CMK (cell line): ENCODE results near the gene SEC61G.

Experiments
- DNase-seq: peaks from one replicate; pipeline ENCODE4 v3.0.0-alpha.2; 2010; ENCODE audit warnings: low read depth

Gene SEC61G

DNA sequence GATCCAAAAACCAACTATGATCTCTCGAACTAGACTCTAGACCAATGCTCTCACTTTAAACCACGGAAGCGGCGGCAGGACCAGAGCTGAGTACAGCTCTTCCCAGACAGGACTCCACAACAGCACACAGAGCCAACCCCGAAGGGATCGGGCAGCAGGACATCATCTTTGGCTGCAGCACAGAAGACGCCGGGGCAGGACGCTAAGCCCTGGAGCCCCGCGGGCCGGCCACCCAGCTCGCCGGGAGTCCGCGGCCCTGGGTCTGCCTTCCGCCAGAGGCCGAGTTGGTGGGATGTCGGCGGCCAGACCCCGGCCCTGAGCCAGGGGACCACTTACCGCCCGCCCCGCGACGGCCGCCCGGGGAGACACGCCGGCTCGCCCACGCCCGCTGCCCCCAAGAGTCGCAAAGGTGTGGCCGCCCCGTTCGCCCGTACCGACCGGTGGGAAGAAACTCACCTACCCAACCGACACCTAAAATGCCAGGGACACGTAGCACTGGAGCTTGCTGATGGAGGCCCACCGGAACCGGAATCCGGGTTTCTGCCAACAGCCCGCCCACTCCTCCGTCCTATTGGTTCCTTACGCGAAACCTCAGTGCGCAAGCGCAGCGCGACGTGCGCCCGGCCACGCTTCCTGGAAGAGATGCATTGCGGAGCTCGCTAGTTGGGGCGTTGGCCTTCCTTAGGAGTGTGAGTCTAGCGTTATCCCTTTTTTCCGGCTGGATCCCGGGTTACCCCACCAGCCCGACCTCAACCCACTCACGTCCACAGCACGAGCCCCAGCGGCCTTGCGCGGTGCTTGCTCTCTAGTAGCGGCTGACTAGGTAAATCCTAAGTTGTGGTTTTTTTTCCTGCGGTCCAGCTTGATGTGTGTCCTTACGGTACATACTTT, at the start of gene SEC61G:
Gene SEC61G (minus strand): TSS at position 510 of the 891 bp plus-strand sequence. CDS start 1,623 bp downstream, outside the sequence.
- peak; percentile 83 for DNase-seq

GRCh38 chr7:54802841-54803240, 43.8 kb upstream of the SEC61G start:
- DNase-seq: no peak

DNA sequence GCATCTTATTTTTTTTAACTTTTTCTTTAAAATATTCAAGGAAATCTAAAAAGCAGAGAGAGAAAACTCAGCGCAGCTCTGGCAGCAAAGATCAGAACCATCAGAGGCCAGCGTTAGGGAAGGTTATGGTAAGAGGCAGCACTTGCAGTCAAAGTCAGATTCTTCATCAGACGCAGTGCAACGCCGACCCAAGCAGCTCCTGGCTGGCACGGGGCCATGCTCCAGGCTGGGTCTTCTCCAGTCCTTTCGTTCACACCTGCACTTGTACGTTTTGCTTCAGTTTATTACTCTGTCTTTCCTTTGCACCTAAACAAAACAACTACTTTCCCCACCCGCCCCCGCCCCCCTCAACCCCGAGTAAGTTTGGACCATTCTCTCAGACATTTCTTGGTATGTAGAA, 43.1 kb upstream of the SEC61G start:
- DNase-seq: no peak

DNA sequence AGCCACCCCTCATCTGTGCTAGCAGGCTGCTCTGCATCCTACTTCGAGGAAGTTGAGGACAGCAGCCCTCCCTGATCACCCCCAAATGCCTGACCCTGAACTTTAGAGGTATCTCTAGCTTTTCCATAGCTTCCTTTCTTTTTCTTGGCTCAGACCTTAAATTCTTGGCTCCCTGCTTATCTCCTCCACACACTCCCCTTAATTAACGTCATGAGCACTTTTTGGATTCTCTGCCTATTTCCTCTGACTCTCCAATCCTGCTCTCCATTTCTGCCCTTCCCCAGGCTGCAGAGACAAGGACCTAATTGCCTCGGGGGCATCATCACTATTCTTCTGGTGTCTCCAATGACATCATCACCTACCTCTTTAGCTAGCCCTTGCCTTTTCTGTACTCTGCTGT, 40.8 kb upstream of the SEC61G start:
- DNase-seq: no peak

- no peak for DNase-seq
Measured at GRCh38 chr7:54798530-54798929, 39.5 kb upstream of the SEC61G start.

DNA sequence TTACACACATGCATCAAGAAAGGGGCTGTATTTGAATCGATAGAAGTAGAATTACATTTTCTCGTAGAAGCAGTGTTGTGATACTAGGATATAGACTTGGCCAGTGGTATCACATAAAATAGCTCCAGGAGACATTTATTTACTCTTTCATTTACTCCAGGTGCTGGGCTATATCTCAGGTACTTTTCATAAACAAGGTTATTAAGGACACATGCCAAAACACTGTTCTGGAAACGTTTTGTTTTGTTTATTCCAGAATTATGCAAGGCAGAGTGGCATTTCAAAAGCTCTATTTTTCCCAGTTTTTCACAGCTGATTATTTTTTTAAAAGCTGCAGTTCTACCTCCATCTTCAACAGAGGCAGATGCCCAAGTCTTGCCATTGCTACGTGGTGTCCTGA, 37.8 kb upstream of the SEC61G start:
- no peak for DNase-seq

DNA sequence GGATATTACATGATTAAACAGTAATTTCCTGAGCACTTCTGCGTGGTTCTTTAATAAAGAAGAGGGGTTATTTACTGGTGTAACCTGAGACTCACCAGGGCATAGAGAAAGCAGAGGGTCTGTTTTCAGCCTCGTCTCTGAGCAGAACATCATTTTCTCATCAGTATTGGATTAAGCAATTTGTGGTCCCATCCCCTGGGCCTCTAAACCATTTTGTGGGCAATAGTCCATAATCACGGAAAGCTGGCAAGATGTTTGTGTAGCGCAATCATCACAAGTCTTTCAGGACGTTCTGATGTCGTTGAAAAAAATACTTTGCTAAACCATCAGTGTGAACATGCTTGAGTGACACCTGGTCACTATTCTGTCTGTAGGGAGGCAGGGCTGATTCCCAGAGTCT, 37.1 kb upstream of the SEC61G start:
- DNase-seq: no peak

- DNase-seq: no peak
Measured at GRCh38 chr7:54792383-54792782, 33.4 kb upstream of the SEC61G start.

DNA sequence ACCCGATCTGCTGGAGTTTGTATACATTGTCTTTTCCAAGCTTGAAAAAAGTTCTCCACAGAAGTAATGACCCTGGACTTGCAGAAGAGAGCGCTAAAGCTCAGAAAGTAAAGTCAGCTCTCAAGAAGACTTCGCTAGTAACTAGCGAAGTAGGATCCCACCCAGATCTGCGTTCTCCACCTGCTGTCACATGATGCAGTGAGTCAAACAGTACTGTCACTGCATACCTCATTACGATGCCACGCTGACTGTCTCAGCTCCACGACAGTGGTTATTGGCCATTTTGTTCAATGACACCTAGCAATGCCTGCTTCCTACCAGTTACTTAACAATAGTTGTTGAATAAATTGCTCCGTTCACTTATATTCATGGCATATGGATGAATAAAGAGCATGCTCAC, 29.7 kb upstream of the SEC61G start:
- DNase-seq: no peak

- no peak for DNase-seq
Measured at GRCh38 chr7:54785261-54785660, 26.2 kb upstream of the SEC61G start.

DNA sequence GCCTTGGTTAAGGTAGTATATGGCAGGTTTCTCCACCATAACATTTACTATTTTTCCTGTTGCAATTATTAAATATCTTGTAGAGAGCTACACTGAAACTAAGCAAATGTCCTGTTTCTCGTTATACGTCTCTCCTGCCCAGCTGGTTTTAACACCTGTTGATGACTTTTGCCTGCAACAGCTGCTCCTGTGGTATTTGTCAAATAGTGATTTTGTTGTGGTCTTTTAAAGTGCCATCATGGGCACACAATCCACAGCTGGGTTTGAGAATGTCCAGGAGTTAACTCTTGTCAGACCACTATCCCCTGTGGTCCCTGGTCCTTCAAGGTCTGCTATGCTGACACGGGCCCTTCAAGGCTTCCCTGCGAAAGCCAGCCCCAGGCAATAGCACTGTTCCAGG, 24.9 kb upstream of the SEC61G start:
- DNase-seq: no peak

- no peak for DNase-seq
Measured at GRCh38 chr7:54782829-54783228, 23.8 kb upstream of the SEC61G start.

GRCh38 chr7:54782314-54782713, 23.3 kb upstream of the SEC61G start:
- no peak for DNase-seq

DNA sequence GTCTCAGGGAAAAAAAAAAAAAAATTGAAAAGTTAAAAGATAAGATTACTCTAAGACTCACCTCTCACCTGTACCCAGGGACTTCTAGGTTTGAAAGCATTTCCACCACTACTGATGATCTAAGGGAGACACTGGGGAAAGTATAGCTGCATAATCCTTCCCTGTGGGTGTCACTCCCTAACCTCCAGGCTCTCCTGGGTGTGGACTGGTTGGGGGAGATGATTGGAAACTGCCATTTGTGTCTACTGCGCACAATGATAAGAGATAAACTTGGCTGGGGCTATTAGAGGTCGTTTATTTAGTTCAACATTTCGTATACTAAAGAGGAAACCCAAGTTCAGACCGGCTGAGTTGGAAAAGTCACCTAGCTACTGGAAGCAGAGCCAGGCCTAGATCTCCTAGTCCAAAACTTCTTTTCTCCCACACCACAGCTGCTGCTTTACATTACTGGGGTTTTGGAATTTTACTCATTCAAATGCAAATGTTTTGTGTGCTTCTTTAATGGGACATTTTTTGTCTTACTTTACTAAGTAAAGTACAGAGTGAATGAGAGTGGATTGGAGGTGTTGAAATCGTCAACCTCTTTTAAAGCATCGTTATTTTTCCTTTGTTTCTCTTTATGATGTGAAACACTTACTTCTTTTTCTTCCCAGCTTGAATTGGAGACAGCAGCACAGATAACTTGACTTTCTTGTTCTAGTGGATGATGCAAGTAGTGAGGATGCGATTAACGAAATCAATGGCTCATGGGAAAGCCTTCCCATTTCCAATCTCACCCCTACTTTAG, 22.3 kb upstream of the SEC61G start:
- DNase-seq: no peak

GRCh38 chr7:54780490-54780889, 21.5 kb upstream of the SEC61G start:
- no peak for DNase-seq

GRCh38 chr7:54778696-54779540, 19.9 kb upstream of the SEC61G start:
- DNase-seq: no peak

- DNase-seq: no peak
Measured at GRCh38 chr7:54778166-54778565, 19.2 kb upstream of the SEC61G start.

DNA sequence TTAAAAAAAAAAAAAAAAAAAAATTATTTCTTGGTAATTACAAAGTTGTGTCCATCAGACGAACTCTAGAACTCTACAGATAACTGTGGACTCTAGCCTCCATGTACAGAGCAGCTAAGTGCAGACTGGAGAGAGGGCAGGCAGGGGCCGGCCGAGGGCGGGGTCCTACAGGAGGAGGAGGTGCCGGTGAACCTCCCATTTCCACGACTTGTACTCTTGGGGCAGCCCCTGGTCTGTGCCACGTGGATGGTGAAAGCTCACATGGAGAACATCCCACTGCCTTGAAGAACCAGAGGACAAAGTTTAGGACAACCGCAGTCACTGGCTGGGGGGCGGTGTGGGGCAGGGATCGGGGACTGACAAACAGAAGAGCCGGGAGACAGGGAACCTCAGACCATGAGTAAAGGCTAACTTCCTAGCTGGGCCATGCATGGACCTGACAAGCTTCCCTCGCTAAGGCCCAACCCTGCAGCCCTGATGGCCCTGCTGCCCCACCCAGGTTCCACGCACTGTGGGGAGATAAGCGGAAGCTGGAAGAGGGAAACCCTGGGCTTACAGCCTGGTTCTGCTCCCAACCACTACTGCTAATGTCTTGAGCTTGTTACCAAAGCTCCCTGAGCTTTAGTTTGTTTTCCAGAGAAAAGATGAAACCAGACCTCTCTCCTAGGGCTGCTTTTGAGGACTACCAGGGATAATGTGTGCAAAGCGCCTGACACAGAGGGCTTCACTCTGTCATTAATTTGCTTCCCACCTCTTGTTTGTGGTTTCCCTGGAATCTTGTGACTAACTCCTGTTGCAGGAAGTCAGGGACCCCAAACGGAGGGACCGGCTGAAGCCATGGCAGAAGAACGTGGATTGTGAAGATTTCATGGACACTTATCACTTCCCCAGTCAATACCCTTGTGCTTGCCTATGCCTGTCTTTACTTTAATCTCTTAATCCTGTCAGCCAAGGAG, 16.1 kb upstream of the SEC61G start:
- DNase-seq: no peak

GRCh38 chr7:54773472-54774399, 14.7 kb upstream of the SEC61G start:
- DNase-seq: no peak

DNA sequence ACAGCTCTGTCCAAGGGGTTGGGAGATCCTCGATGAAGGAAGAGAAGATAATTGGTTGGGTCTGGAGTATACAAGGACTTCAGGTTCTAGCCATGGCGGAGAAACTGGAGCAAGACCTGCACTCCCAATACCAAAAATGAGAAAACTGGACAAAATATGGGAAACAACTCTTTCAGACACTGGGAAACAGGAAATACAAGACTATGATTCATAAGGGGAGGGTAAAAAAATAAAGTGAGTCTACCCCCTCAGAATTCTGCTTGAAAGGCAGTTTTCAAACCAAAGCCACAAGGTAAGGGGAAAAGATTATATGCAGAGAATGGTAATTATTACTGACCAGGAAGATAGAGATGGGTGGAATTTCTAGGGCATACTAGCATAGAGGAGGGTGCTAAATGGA, 10.2 kb upstream of the SEC61G start:
- DNase-seq: no peak
